Measurements from ENCODE around the gene ECHS1.
"Not testable (repeated sequence)": the region's sequence is repeated elsewhere in the genome, so short reads cannot be mapped to it uniquely, and the experiment has no call there.

The ECHS1 gene

DNA sequence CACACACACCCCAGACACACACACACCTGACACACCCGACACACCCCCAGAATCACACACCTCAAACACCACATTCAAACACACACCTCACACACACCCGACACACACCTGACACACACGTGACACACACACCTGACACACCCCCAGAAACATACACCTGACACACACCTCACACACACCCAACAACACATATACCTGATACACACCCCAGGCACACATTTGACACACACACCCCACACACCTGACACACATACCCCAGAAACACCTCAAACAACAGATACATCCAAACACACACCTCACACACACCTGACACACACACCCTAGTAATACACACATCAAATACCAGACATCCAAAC lies 35.8 kb downstream of the ECHS1 start:
- no peak for DNase-seq

DNA sequence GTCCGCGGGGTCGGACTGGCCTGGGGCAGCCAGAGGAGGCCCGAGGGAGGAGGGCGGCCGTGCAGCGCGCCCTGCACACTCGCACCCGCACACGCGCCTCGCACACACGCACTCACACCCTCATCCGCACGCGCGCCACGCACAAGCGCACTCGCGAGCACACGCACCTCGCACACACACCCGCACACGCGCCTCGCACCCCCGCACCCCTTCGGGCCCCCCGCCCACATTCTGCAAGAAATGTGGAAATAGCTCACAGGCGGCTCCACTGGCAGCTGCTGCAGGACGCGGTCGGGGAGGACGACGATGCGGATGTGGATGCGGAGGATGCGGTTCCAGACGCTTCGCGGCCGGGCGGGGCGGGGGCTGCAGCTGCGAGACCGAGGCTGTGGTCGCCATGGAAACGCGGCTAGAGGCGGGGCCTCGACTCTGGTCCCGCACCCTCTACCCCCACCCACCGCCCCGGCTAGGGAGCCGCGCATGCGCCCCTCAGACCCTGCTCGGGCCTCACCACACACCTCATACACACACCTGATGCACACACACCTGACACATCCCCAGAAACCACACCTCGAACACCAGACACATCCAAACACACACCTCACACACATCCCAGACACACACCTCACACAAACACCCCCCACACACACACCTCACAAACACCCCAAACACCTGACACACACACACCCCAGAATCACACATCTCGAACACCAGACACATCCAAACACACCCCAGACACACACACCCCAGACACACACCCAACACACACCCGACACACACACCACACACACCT lies 36.4 kb downstream of the ECHS1 start, which contains the start of gene CALY:
CALY (minus strand) TSS at position 320 of the 793 bp plus-strand sequence. CDS start 7,907 bp downstream, outside the sequence.
- no peak for DNase-seq

DNA sequence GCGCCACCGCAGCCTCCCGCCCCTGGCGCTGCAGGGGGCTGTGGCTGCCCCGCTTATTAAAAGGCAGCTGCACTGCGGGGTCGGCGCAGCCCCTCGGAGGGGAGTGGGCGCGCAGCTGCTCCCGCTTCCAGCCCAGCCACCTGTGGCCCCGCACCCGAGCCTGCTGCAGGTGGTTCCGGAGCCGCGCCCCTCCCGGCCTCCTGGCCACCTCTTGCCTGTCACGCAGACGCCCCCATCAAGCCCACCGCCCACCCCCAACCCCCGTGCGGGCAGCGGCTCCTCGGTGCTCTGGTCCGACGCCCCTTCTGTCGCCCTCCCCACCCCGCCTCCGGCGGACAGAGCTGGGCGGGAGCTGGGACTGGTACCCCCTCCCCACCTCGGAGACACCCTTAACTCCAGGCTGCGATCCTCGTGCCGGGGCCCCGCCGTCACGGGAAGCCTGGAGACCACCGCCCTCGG lies 37.0 kb downstream of the ECHS1 start:
- no peak for DNase-seq

DNA sequence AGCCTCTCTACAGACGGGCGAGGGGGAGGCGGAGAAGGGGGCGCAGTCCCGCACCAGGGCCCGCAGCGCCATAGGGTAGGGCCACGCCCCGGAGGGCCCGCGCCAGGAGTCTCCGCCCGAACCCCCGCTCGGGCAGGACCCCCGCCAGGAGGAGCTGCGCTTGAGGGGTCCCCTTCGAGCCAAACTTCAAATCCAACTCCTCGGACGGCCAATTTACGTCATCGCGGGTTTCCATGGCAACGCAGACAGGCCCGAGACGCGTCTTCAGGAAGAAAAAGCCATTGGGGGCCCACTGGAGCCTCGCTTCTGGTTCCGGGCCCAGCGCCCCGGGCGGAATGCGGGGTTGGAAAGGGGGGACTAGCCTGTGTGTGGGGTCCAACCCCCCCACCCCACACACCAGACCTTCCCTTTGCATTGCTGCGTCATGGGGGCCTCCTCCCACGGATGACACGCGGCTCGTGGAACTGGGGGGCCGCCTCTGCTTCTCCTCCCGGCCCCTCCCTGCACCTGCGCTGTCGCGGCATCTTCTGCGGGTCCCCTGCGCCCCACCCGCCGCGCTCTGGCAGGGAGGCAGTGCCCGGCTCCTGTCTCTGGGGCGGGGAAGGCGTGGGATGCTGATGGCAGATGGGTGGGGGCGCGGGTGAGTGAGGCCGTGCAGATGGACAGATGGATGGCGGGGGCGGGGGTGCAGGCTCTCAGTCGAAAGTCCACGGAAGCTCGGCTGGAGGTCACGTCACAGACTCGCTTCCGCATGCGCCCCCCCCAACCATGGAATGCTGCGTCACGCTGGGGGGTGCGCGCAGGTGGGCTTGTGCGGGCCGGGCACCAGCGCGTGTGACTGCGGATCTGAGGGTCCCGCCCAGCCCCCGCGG lies 37.7 kb downstream of the ECHS1 start:
- no peak for DNase-seq

DNA sequence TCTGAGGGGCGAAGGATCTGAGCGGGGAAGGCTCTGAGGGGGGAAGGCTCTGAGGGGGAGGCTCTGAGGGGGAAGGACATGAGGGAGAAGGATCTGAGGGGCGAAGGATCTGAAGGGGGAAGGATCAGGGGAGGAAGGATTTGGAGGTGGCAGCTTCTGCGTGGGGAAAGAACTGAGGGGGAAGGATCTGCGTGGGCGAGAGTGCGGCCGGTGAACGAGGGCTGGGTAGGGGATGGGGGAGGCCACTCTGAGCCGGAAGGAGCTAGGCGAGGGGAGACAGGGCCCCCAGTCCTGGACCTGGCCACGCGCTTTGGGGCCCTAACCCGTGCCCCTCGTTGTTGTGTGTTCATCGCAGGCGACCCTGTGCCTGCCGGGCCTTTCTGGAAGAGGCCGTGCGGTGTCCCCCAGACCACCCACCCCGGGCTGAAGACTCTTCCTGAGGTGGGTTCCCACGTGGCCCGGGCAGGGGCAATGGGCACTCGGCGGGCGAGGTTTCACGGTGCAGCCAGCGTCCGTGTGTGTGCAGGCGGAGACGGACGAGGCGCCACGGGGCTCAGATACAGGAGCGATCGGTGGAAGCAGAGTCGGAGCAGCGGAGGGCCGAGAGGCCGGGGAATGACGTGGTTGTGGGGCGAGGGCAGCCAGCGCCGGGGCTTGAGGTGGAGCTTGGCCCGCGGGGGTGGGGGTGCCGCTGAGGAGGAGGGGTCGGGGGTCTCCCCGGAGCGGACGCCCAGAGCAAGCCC lies 38.5 kb downstream of the ECHS1 start:
- peak; percentile 4 for DNase-seq

DNA sequence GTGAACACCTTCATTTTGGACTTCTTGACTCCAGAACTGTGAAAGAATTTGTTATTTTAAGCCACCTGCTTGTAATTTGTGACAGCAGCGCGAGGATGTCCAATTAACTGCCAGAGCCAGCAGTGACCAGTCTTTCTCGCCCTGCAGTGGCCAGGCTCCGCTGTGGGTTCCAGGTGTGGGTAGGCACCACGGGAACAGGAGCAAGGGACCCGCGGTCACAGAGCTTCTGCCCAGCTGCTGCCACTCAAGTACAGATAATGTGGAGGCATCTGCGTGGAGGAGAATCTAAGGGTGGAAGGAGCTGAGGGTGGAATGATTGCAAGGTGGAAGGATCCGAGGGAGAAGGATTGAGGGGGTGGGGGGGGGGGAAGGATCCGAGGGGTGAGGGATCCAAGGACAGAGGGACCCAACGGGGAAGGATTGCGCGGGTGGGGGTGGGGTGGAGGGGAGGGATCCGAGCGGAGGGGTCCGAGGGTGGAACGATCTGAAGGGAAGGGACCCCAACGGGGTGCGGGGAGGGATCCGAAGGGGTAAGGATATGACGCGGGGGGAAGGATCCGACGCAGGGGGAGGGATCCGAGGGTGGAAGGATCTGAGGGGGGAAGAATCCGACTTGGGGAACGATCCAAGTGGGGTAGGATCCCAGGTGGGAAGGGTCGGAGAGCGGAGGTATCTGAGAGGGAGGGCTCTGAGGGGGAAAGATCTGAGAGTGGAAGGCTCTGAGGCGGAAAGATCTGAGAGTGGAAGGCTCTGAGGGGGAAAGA lies 40.0 kb downstream of the ECHS1 start:
- DNase-seq = no peak

DNA sequence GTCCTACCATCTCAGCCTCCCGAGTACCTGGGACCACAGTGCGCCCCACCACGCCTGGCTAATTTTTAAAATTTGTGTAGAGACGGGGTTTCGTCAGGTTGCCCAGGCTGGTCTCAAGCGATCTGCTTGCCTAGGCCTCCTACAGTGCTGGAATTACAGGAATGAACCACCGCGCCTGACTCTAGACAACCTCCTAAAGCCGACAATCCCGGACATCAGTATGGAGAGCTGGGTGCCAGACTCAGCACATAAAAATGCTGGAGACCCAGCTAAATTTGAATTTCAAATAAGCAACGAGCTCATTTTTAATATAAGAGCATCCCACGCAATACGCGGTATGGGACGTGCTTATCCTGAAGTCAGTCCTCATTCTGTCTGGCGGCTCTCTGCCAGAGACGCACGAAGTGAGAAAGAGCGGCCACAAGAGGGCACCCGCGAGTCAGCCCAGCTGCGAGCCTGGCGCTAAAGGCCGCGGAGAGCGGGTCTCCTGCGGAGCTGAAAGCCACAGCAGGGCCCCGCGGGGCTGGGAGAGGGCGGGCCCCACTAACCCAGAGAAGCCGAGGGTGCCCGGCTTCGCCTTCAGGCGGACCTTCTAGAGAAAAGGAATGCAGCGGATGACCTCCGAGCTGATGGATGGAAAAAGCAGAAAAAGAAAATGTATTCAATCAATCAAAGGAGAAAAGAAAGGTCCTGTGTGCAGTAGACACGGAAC lies 43.5 kb downstream of the ECHS1 start:
- DNase-seq = peak; percentile 82

DNA sequence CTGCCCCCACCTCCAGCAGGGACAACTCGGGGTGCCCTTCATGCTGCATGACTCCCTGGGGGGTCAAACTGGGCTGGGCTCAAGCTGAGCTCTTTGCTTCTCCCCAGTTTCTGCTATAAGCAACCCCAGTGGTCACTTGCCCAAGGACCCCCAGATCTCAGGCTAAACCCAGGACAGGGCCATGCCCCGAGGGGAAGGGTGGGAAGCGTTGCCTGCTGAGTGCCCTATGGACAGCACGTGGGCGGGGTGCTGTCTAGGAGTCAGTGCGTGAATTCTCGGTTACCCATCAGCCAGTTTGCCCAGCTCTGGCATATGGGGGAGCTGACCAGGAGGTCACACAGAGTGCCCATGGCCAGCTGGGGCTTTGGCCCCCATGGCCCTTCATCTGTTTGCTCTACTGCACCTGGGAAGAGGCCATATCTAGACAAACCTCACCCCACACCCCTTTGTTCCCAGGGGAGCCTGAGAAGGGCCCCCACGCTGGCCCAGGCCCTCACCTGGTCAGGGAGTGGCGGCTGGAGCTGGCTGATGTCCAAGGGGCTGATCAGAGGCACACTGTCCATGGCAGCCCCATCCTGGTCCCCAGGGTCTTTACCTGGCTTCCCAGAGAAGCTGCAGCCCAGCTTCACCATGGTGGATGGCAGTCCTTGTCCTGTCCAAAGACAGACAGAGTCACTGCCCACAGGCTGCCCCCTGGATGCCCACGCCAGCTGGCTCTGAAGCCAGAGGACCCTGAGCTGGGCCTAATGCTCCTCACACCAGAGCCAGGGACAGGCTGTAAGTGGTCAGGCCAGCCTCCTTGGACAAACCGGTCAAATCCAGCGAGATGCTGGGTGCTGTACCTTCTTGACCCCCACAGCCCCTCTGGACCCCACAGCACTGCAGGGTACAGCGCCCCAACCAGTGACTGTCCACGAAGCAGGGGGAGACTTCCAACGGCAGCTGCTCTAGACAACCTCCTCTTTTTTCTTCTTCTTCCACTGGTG lies 44.5 kb downstream of the ECHS1 start:
- no peak for DNase-seq

DNA sequence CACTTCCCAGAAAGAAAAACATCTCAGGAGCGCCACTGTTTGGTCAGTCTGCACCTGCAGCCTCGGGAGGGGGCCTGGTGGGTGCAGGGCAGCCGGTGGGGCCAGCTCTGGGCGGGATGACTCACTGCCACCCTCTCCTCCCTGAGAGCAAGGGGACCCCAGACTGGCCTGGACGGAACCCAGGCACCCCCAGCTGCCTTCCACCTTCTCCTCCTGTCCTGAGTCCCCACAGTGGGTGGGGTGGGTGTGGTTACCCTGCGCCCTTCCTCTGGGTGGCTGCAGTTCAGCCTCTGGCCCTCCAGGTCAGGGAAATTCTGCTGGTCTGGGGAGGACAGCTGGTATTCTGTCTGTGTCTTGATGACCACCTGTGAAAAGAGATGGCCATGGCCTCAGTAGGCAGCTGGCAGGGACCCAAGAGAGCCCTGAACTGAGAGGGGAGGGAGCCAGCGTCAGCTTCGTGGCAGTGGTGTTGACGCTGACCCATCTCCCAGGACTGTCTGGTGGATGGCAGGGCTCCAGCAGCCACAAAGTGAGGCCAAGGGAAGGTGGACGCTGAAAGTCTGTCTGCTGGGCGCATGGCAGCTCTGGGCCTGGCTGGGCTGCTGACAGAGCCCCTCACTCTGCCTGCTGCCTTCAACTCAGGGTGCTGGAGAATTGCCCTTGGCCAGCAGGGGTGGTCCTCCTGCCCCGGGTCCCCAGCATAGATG lies 45.4 kb downstream of the ECHS1 start:
- no peak for DNase-seq

DNA sequence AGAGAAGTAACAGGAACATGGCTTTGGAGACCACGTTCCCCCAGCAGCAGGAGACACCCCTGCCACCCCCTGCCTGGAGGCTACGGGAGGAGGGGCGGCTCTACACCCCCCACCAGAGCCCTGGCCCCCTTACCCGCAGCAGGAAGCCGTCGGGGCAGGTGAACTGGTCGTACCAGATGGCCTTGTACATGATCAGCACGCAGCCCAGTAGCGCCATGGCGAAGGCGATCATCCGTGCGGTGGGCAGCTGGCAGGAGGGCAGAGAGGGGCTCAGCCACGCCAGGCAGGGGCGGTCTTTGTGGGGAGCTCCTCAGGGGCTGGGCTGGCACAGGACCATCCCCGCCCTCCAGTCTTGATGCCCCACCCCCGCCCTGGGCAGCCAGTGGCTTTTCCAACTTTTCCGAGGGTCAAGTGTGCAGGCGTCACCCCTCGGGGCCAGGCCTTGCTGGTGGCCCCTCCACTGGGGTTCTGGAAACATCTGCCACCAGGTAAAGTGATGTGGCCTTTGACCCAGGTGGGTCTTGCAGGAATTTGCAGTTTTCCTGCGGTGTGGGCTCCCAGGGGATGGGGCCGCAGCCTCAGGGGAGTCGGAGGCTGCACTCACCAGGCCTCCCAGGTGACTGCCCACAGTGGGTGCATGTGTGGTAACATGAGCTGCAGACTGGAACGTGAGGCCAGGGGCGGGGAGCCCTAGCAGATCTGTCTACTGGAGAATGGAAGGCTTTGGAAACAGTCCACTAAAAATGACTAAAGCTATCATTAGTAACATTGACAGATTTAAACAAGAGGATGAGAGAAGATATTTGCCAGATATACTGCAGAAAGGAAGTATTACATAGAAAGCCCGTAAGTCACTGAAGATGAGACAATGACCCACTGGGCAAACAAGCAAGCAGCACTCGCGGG lies 46.2 kb downstream of the ECHS1 start:
- DNase-seq = no peak

DNA sequence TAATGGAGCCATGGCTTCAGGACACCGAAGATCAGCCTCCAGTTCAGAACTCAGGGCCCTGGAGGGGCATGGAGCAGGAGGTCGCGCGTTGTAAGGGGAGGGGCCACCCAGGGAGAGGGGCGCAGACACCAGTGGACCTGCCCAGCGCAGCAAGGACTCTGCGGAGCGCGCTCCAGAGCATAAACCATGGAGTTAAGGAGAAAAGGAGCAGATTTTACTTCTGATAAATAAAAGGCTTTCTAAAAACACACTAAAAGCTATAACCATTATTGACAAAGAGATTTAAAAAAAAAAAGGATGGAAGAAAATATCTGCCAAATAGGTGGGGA lies 47.0 kb downstream of the ECHS1 start:
- DNase-seq = no peak

DNA sequence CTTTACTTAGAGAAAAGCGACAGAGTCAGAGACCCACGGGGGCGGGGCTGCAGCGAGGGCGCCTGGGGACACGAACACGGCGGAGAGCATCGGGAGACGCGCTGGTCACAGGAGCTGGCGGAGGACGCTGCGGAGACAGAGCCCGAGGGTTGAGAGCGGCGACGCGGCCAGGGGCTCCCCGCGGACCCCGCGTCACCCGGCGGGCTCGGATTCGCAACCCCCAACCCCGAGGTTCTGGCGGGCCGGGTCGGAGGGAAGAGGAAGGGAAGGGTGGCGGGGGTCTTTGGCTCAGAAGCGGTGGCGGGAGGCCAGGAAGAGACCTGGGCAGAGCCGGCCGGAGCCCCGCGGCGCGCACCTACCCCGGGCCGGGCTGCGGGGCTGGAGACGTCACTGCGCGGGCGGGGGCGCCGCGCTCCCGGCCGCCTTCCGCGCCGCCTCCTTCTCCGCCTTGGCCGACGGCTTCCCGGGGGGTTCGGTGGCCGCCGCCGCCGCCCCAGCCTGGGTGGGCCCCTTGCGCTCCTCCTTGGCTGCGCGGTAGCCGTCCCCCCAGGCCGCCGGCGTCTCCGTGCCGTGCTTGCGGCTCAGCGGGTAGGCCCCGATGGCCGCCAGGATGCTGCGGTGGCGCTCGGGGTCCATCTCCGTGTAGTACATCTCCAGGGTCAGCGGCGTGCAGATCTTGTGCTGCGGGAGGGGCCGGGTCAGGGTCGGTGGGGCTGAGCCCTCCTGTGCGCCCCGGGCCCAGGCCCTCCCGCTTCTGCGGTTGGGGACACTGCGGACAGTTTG lies 47.5 kb downstream of the ECHS1 start:
- no peak for DNase-seq

DNA sequence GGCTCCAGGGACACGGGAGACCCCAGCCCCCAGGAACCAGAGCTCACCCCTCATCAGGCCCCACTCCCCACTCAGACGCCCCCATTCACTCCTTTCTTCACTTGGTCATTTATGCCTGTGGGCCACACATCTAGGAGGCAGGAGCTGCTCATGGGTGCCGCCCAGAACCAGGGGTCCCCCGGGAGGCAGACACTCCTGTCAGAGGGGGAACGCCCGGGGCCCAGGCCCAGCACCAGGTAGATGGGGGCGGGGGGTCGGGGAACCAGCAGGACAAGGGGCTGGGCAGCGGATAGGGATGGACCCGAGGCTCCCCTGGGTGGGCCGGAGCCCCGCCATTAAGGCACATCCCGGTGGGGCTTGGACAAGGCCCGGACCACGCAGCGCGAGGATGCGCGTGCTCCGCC lies 48.3 kb downstream of the ECHS1 start:
- DNase-seq = no peak

DNA sequence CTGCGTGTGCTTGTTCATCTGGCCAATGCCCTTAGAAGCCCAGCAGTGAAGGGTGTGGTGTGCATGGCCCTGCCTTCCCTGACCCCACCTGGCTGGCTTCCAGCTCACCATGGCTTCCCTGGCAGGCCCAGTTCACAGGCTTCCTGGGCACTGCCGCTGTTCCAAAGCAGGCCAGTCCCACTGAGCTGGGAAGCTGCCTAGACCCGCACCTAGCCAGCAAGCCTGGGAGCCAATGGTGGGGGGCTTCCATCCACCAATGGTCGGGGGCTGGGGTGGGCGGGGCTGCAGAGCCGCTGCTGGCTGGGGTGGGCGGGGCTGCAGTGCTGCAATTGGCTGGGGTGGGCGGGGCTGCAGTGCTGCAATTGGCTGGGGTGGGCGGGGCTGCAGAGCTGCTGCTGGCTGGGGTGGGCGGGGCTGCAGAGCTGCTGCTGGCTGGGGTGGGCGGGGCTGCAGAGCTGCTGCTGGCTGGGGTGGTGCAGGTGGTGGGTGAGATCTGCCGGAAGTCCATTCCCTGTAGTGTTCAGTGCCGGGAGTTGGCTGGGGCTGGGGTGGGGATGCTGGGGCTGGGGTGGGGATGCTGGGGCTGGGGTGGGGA lies 48.9 kb downstream of the ECHS1 start:
- no peak for DNase-seq

DNA sequence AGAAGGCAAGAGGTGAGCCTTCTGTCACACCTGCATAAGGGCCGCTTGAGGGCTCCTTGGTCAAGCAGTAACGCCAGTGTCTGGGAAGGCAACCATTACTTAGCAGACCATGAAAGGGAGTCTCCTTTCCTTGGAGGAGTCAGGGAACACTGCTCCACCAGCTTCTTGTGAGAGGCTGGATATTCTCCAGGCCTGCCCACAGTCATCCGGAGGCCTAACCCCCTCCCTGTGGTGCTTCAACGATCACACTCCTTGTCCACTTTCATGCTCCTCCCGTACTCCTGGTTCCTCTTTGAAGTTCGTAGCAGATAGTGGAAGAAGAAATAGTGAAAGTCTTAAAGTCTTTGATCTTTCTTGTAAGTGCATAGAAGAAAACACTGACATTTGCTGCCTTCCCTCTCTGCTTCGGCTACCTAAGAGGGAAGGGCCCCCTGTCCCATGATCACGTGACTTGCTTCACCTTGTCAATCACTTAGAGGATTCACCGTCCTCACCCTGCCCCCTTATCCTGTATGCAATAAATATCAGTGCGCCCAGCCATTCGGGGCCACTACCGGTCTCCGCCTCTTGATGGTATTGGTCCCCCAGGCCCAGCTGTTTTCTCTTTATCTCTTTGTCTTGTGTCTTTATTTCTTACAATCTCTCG lies 51.0 kb downstream of the ECHS1 start:
- not testable (repeated sequence) for DNase-seq

DNA sequence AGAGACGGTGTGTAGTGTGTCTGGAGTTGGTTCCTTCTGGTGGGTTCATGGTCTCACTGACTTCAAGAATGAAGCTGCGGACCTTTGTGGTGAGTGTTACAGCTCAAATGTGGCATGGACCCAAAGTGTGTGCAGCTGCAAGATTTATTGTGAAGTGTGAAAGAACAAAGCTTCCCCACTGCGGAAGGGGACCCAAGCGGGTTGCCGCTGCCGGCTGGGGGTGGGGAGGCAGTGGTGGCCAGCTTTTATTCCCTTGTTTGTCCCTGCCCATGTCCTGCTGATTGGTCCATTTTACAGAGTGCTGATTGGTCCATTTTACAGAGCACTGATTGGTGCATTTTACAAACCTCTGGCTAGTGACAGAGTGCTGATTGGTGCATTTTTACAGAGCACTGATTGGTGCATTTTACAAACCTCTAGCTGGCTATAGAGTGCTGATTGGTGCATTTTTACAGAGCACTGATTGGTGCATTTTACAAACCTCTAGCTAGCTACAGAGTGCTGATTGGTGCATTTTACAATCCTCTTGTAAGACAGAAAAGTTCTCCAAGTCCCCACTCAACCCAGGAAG lies 52.2 kb downstream of the ECHS1 start:
- not testable (repeated sequence) for DNase-seq

Data from NCI-H526 treated with DMSO at 0.1 percent for 48 hours (cell line).